Pericardium fibroblast (primary cell): ENCODE data around the gene ANKS1B. TPM values are rescaled to one million over a fixed set of nuclear protein-coding genes. Genes with fewer than 3 reads are reported as not detected.

ENCODE experiments used
- total RNA-seq: library from RNA; depleted of rRNA; stranded (reverse); fragments of >200 nt; gene quantifications from 2 replicates; pipeline ENCODE4 v1.2.3, GENCODE V29; 2015

ANKS1B gene
- total RNA-seq = 1.2 and 1.5 TPM in 2 replicates

GRCh38 chr12:99984271-99985128 lies at the start of gene ANKS1B:
Gene ANKS1B (minus strand): TSS chr12:99984936. CDS start chr12:99984237, 699 bp downstream.

GRCh38 chr12:99647453-99647852 lies 337.3 kb downstream of the ANKS1B start, which contains the start of gene GARIN6:
Gene GARIN6 (plus strand): TSS chr12:99647753. CDS start chr12:99648175, 422 bp downstream.

Other genes with a start within 250 kb of the ANKS1B start
- gene BLTP3B, start 157.9 kb upstream of the ANKS1B start, total RNA-seq = 11.7 and 14.2 TPM in 2 replicates
- 5.9 and 10.3 TPM in 2 replicates for gene ACTR6, start 215.9 kb upstream of the ANKS1B start, total RNA-seq